Activated CD4-positive, alpha-beta T cell treated with anti-CD3 and anti-CD28 coated beads, Interleukin-2, amount 50 U/mL, for 48 hours (primary cell): ENCODE data around the gene TMEM184A.

ENCODE experiments used
- DNase-seq, 2 experiments: peaks; one replicate each; pipeline ENCODE4 v3.0.0-alpha.2; 2020

Gene TMEM184A

DNA sequence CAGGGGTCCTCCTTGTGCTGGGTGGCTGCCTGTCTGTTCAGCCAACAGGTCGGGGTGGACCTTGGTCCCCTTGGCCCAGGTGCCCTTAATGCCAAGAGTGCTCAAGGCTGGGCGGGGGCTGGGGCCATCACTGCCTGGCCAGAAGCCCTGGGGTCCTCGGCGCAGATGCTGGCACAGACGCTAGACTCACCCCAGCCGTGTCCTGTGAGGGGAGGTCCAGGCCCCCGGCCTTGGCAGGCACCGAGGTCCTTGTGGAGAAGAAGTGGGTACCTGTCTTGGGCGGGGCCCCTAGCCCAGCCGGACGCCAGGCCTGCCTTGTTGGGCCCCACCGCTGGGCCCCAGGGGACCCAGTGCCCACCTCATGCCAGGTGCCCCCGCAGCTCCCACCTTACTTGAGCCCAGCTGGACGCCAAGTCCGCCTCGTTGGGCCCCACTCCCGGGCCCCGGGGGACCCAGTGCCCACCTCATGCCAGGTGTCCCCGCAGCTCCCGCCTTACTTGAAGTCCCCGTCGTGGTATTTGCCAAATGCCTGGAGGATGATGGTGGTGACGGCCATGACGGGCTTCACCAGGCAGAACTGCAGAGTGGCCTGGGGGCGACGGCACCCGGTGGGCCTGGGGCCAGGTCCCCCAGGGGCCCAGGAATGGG is 6.5 kb downstream of the TMEM184A start:
- DNase-seq: no peak

DNA sequence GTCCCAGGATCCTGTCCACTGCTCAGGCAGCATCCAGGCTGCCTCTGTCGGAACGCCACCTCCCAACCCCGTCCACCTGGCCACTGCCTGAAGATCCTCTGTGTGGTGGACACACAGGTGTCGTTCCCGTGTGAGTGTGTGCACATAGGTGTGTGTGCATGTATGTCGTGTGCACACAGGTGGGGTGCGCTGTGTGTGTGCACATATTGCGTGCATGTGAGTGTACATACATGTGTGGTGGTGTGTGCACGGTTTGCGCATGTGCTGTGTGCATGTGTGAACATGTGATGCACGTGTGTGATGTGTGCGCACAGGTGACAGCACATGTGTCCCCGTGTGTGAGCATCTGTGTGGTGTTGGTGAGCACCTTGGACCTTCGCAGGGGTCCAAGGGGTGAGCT is 7.1 kb downstream of the TMEM184A start:
- DNase-seq: no peak

DNA sequence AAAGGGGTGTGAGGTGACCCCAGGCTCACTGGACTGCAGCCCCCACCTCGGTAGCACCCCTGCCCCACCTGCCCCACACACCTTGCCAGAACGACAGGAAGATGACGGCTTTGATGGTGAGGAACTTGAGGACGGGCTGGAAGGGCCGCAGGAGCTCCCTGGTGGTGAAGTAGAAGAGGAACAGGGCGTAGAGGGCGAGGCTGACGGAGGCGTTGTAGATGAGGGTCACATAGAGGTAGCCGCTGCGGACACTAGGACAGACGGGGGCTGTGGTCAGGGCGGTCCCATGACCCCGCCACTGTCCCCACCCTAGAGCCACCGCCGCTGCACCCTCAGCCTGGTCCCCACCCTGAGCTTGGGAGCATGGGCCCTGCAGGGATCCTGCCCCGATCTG is 7.6 kb downstream of the TMEM184A start:
- no peak for DNase-seq

GRCh38 chr7:1547777-1548437 is 8.1 kb downstream of the TMEM184A start:
- DNase-seq: no peak

DNA sequence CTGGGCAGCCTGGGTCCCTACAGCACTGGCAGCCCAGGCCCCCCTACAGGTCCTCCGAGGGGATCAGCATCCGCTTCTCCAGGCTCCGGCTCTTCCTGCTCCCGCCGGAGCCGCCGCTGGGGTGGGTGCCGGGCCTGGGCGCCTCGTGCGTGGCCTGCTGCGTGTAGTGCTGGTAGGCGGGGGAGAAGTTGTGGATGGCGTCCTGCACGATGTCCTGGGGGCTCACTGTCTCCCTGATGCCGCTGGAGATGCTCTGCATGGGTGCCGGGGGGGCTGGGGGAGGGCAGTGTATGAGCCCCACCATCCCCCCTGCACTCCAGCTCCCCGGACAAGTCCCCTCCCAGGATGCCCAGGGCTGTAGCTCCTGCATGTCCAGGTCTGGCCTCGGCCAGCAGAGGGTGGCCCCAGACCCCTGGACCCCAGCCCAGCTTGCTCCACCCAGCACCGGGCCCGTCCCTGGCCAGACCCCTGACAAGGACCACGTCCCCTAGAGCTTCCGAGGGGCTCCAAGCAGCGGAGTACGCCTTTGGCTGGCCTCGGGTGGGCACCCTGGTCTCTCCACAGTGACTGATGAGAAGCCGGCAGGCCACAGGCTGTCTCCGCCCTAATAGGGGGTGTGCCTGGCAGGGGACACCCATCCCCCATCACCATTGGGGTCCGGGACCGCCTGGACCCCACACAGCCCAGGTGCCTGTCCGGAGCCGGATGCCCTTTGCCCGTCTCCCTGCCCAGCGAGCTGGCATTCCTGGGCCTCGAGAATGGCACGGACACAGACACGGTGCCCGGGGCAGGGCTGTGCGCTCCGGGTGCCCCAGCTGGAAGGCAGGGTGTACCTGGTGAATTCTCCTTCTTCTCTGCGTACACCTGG is 8.9 kb downstream of the TMEM184A start:
- DNase-seq: no peak

GRCh38 chr7:1546274-1546908 is 9.6 kb downstream of the TMEM184A start:
- no peak for DNase-seq

- DNase-seq: no peak
Observed at GRCh38 chr7:1545417-1546246, 10.4 kb downstream of the TMEM184A start.

GRCh38 chr7:1544896-1545416 is 11.0 kb downstream of the TMEM184A start:
- DNase-seq: no peak

DNA sequence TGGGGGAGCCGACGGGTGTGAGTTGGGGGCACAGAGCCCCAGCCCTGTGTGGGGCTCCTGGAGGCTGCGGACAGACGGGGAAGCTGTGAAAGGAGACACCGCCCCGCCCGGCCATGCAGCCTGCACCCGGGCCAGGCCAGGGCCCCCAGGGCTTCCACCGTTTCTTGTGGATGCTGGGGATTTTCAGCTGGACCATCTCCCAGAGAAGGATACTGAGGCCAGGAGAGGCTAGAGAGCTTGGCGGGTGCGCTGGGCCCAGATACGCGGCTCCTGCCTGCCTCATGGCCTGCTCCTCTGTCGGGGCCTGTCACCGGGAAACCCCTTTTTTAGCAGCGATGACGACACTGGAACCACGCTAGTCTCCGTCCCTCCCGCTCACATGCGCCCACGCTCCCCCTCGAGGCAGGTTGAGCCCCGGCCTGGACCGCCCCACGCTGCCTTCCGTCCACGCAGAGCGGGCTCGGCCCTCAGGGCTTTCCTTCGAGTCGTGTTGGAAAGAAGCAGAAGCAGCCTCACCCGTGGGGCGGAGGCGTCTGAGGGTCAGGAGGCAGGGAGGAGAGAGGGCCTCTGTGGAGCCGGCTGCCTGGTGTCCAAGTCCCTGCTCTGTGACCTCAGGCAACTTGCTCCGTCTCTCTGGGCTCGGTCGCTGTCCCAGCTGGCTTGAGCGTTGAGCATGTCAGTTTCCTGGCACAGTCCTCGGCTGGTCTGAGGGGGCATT is 11.7 kb downstream of the TMEM184A start:
- DNase-seq: no peak

DNA sequence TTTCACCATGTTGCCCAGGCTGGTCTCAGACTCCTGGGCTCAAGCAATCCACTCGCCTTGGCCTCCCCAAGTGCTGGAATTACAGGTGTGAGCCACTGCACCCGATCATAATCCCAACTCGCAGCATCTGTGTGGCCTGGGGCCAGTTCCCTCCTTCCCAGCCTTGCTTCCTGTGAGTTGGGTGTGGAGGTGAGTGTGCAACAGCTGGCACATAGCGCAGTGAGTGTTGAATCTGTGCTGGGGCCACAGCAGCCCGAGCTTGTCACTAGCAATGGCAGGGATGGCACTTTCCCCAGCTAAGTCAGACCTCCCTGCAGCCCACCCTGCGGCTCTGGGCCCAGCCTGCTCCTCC is 12.2 kb downstream of the TMEM184A start:
- DNase-seq: no peak

DNA sequence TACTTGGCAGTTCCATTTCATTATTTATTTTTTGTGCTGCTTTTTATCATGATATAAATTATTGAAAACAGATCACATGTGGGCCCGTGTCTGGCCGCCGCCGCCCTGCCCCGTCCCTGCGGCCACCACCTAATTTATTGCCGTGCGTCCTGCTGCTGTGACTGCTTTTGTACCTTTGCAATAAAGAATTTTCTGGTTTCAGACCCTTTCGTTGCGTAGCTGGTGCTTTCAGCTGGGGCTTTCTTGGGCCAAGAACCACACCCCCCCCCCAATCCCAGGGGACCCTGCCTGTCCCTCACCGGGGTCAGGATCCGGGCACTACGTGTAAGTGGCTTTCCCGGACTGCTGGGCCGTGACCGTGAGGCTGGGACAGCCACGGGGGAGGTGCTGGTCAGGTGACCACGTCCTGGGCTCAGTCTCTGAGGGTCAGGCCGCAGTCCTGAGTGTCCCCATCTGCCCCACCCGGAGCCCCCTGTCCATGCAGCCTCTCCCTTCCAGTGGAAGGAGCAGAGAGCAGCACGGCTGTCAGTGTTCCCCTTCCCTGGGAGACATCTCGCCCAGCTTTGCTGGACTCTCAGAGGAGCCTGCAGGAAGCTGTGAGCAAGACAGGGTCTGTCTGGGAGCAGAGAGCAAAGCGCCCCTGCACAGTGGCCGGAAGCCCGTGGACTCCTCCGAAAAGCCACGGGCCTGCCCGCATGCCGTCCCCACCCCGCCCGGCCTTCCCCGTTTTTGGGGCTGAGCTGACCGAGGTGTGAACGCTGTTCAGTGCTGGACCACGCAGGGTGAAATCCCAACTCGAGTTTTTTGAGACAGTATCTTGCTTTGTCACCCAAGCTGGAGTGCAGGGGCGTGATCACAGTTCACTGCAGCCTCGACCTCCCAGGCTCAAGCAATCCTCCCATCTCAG is 12.9 kb downstream of the TMEM184A start:
- DNase-seq: no peak

GRCh38 chr7:1542329-1542728 is 13.7 kb downstream of the TMEM184A start:
- no peak for DNase-seq

GRCh38 chr7:1541431-1542162 is 14.4 kb downstream of the TMEM184A start:
- DNase-seq: no peak

DNA sequence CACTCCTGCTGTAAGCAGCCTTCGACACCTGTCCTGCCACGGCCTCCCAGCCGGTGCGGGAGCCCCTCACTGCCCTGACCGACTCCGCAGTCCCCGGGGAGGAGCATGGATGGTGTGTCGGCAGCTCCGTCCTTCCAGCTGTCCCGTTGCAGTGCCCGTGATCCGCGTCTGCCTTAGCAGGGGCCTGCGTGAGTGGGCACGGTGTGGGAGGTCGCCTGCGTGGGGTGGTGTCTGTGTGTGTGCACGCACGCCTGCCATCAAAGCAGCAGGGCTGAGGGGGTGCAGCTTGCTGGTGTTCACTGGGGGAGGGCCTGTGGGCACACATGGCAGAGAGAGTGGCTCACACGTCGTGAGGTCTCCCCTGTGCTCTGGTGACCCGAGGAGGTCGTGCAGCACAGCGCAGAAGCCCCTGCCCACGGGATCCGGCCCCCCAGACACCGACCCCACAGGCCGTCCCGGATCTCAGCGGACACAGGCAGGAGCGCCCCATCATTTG is 15.2 kb downstream of the TMEM184A start:
- no peak for DNase-seq

DNA sequence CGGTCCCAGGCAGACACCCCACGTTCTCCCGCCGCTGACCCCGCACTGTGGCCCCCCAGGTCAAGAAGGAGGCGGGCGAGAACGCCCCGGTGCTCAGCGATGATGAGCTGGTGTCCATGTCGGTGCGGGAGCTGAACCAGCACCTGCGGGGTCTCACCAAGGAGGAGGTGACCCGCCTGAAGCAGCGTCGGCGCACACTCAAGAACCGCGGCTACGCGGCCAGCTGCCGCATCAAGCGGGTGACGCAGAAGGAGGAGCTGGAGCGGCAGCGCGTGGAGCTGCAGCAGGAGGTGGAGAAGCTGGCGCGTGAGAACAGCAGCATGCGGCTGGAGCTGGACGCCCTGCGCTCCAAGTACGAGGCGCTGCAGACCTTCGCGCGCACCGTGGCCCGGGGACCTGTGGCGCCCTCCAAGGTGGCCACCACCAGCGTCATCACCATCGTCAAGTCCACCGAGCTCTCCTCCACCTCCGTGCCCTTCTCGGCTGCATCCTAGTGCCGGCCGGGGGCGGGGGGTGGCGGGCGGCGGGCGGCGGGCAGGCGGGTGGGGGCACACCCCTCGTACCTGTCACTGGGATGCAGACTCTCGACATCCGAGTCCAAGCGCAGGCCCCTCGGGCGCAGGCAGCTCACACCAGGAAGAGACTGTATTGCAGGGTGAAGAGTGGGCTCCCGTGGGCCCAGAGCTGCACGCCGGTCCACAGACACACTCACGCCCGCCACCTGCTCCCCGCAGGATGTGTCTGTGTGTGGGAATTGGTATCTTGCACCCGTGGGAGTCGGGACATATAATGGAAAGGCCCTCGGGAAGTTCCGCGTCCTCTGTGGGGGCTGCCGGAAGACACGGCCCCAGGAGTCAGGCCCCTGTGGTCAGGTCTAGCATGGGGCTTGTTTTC is 15.9 kb downstream of the TMEM184A start:
- no peak for DNase-seq

DNA sequence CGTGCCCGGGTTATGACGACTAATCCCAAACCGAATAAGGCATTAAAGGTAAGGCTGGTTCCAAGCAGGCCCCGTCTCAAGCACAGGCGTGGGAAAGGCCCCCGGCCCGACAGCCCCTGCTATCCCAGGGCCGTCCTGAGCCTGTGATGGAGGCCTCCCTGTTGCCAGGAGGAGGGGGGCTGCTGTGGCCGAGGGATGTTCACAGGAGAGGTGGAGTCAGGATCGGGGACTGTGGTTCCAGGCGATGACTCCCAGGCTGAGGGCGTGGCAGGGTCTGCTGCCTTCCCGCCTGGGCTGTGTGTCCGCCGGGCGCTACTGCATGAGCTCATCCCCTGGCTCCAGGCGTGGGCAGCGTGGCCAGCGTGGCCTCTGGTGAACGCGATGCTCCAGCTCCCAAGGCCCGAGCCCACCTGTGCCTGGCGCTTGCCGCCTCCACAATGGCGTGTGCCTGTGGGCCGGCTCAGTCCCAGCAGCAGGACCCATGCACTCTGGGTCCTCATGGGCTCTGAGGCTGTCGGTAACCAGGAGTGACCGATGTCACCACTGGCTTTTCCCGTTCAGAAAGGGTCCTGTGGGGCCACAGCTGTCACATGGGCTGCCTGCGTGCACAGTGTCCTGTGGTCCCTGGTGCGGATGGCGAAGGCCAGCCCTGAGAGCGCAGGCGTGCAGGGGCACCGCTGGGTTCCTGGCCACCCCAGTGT is 16.7 kb downstream of the TMEM184A start:
- no peak for DNase-seq

- DNase-seq: no peak
Observed at GRCh38 chr7:1538544-1539180, 17.3 kb downstream of the TMEM184A start.
